Measurements from ENCODE around the gene CNOT2. TPM values are rescaled to one million over a fixed set of nuclear protein-coding genes. Genes with fewer than 3 reads are reported as not detected.

Gene CNOT2
- total and polyA plus RNA-seq, 2 experiments from 2014 or later, result 110 to 152 TPM

GRCh38 chr12:70372881-70373280, 129.6 kb downstream of the CNOT2 start:
- ATAC-seq, result no peak
- 0 out of 3 replicates have a peak, but pooled peaks cover under 1% of the 10 kb centered on the region for H3K9me3 Mint-ChIP-seq
- H3K4me3 Mint-ChIP-seq, result no peak overlapping the region

More at GRCh38 chr12:70372881-70373280, 129.6 kb downstream of the CNOT2 start:
- no peak overlapping the region for H2AFZ ChIP-seq
- H4K20me1 ChIP-seq (replicated peaks; ENCODE audit: insufficient read depth), result peaks cover 3% of the 10 kb centered on the region; the same call in 1 of the 2 replicates
- H3K4me1 Mint-ChIP-seq, result peaks cover 5% of the 10 kb centered on the region; the same call in 2 of the 3 replicates
- H3K4me3 ChIP-seq, result no peak overlapping the region
- H3K27ac ChIP-seq (ENCODE audit: low read depth), result no peak overlapping the region
- no peaks in the 10 kb centered on the region for H3K9me2 ChIP-seq (ENCODE audit: insufficient read depth)
- H3K36me3 ChIP-seq (ENCODE audit: insufficient read depth), result no peaks in the 10 kb centered on the region
- no peak for DNase-seq (ENCODE audit: low spot score)
- H3K27me3 ChIP-seq (ENCODE audit: insufficient read depth), result peaks cover 4% of the 10 kb centered on the region
- peaks cover 21% of the 10 kb centered on the region for H3K36me3 Mint-ChIP-seq (ENCODE audit: low read depth)
- peaks cover 53% of the 10 kb centered on the region for H3K79me2 ChIP-seq (replicated peaks; ENCODE audit: insufficient read depth)
- H3K27me3 Mint-ChIP-seq (ENCODE audit: insufficient read depth, low read depth, poor library complexity), result no peaks in the 10 kb centered on the region
- TF ChIP-seq NANOG (IDR thresholded peaks at IDR 0.05; ENCODE audit: borderline replicate concordance) (no peak), CTCF (conservative IDR thresholded peaks at IDR 0.05; ENCODE audit: low read depth in 2 of 2) (no peak), EZH2phosphoT487 (IDR thresholded peaks at IDR 0.05; ENCODE audit: unreplicated experiment) (no peak), REST (IDR thresholded peaks at IDR 0.05; ENCODE audit: unreplicated experiment) (no peak), CREB1 (CRISPR knock-in tag; IDR thresholded peaks at IDR 0.05; ENCODE audit: low read depth) (no peak), ZNF114 (CRISPR knock-in tag; IDR thresholded peaks at IDR 0.05) (no peak), ETS1 (IDR thresholded peaks at IDR 0.05) (no peak), ZNF331 (CRISPR knock-in tag; IDR thresholded peaks at IDR 0.05; ENCODE audit: low read depth) (no peak), STAT1 (IDR thresholded peaks at IDR 0.05; ENCODE audit: unreplicated experiment) (no peak), ZNF462 (CRISPR knock-in tag; IDR thresholded peaks at IDR 0.05) (no peak), JUNB (IDR thresholded peaks at IDR 0.05; ENCODE audit: unreplicated experiment) (no peak), POLR2AphosphoS5 (IDR thresholded peaks at IDR 0.05; ENCODE audit: low read depth) (no peak), EZH2 (IDR thresholded peaks at IDR 0.05; ENCODE audit: low read depth, unreplicated experiment) (no peak)
- no peaks in the 10 kb centered on the region for H3F3A ChIP-seq (replicated peaks; ENCODE audit: low read depth)
- no peak overlapping the region for H3K27ac Mint-ChIP-seq
- no peak overlapping the region for H3K4me2 ChIP-seq
- H3K4me1 ChIP-seq (ENCODE audit: insufficient read depth), result peaks cover 14% of the 10 kb centered on the region
